Osteocyte (in vitro differentiated cells): ENCODE measurements around the gene PLG. TPM values are rescaled to one million over a fixed set of nuclear protein-coding genes. Genes with fewer than 3 reads are reported as not detected.

Experiments used
- DNase-seq: peaks from one replicate; pipeline ENCODE4 v3.0.0; 2021; ENCODE audit warnings: mixed read lengths; ENCODE audit not compliant: unreplicated experiment; ENCODE audit errors: extremely low spot score
- H3K27ac Mint-ChIP-seq: one replicate; pipeline ENCODE4 v1.8.0; 2021; ENCODE audit warnings: mild to moderate bottlenecking, mixed read lengths; ENCODE audit not compliant: unreplicated experiment
- H3K27me3 Mint-ChIP-seq: one replicate; pipeline ENCODE4 v1.8.0; 2021; ENCODE audit warnings: mixed read lengths; ENCODE audit not compliant: unreplicated experiment
- H3K36me3 Mint-ChIP-seq: one replicate; pipeline ENCODE4 v1.8.0; 2021; ENCODE audit warnings: mixed read lengths; ENCODE audit not compliant: unreplicated experiment
- H3K4me1 Mint-ChIP-seq: one replicate; pipeline ENCODE4 v1.8.0; 2021; ENCODE audit warnings: mixed read lengths; ENCODE audit not compliant: unreplicated experiment
- H3K4me3 Mint-ChIP-seq: one replicate; pipeline ENCODE4 v1.8.0; 2021; ENCODE audit warnings: mild to moderate bottlenecking, moderate library complexity, mixed read lengths; ENCODE audit not compliant: unreplicated experiment
- H3K9me3 Mint-ChIP-seq: one replicate; pipeline ENCODE4 v1.8.0; 2021; ENCODE audit warnings: mixed read lengths; ENCODE audit not compliant: unreplicated experiment
- total RNA-seq: library from RNA; stranded (reverse); gene quantifications from 2 replicates; pipeline ENCODE4 v1.2.1, GENCODE V29; 2021
- TF ChIP-seq, protein P1 (sequence below): fragments of 200-600 bp; sonication (generic); IDR thresholded peaks from 2 replicates; pipeline ENCODE4 v1.5.0; 2021; ENCODE audit warnings: antibody characterized with exemption, mild to moderate bottlenecking, moderate library complexity

The PLG gene
- total RNA-seq, 1 donor from 2014 or later = not detected

- Mint-ChIP-seq H3K27me3 (no peaks in the 10 kb centered on the region), H3K4me1 (no peaks in the 10 kb centered on the region), H3K27ac (no peak overlapping the region), H3K36me3 (no peaks in the 10 kb centered on the region), H3K4me3 (no peak overlapping the region), H3K9me3 (no peaks in the 10 kb centered on the region)
- no peak for DNase-seq
- TF ChIP-seq, protein P1, sequence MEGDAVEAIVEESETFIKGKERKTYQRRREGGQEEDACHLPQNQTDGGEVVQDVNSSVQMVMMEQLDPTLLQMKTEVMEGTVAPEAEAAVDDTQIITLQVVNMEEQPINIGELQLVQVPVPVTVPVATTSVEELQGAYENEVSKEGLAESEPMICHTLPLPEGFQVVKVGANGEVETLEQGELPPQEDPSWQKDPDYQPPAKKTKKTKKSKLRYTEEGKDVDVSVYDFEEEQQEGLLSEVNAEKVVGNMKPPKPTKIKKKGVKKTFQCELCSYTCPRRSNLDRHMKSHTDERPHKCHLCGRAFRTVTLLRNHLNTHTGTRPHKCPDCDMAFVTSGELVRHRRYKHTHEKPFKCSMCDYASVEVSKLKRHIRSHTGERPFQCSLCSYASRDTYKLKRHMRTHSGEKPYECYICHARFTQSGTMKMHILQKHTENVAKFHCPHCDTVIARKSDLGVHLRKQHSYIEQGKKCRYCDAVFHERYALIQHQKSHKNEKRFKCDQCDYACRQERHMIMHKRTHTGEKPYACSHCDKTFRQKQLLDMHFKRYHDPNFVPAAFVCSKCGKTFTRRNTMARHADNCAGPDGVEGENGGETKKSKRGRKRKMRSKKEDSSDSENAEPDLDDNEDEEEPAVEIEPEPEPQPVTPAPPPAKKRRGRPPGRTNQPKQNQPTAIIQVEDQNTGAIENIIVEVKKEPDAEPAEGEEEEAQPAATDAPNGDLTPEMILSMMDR = no peak
Observed at GRCh38 chr6:160792708-160793107, 90.7 kb downstream of the PLG start.

GRCh38 chr6:160793652-160794051 is 91.6 kb downstream of the PLG start:
- Mint-ChIP-seq H3K4me1 (no peaks in the 10 kb centered on the region), H3K27ac (no peak overlapping the region), H3K4me3 (no peak overlapping the region), H3K9me3 (no peaks in the 10 kb centered on the region), H3K36me3 (no peaks in the 10 kb centered on the region), H3K27me3 (no peaks in the 10 kb centered on the region)
- DNase-seq = no peak
- TF ChIP-seq, protein P1 = no peak

GRCh38 chr6:160795721-160796120 is 93.7 kb downstream of the PLG start:
- Mint-ChIP-seq H3K4me1 (no peaks in the 10 kb centered on the region), H3K36me3 (no peaks in the 10 kb centered on the region), H3K9me3 (peaks cover 5% of the 10 kb centered on the region), H3K27ac (no peak overlapping the region), H3K4me3 (no peak overlapping the region), H3K27me3 (no peaks in the 10 kb centered on the region)
- DNase-seq = no peak
- TF ChIP-seq, protein P1 = no peak

- TF ChIP-seq, protein P1 = no peak
- no peak overlapping the region for H3K4me3 Mint-ChIP-seq
- no peaks in the 10 kb centered on the region for H3K27me3 Mint-ChIP-seq
- peaks cover 5% of the 10 kb centered on the region for H3K9me3 Mint-ChIP-seq
- DNase-seq = no peak
- H3K36me3 Mint-ChIP-seq = no peaks in the 10 kb centered on the region
- no peak overlapping the region for H3K27ac Mint-ChIP-seq
- no peaks in the 10 kb centered on the region for H3K4me1 Mint-ChIP-seq
Observed at GRCh38 chr6:160798625-160799024, 96.6 kb downstream of the PLG start.

DNA sequence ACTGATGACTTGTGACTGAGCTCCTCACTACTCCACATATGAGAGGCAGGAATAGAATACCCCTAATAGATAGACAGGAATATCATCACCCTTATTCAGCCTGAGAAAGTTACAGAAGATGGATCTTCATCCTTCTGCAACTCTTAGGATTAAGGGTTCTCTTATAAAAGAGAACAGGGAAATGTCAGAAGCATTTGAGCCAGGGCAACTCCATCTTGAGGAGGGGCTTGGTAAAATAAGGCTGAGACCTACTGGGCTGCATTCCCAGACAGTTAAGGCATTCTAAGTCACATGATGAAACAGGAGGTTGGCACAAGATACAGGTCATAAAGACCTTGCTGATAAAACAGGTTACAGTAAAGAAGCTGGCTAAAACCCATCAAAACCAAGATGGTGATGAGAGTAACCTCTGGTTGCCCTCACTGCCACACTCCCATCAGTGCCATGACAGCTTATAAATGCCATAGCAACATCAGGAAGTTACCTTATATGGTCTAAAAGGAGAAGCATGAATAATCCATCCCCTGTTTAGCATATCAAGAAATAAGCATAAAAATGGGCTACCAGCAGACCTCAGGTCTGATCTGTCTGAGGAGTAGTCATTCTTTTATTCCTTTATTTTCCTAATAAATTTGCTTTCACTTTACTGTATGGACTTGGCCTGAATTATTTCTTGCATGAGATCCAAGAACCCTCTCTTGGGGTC is 97.9 kb downstream of the PLG start:
- no peaks in the 10 kb centered on the region for H3K4me1 Mint-ChIP-seq
- peaks cover 5% of the 10 kb centered on the region for H3K9me3 Mint-ChIP-seq
- no peak for DNase-seq
- H3K36me3 Mint-ChIP-seq = no peaks in the 10 kb centered on the region
- TF ChIP-seq, protein P1 = no peak
- H3K4me3 Mint-ChIP-seq = no peak overlapping the region
- no peak overlapping the region for H3K27ac Mint-ChIP-seq
- H3K27me3 Mint-ChIP-seq = no peaks in the 10 kb centered on the region
